ENCODE results near the gene LRRTM4.
"Not testable (repeated sequence)": the region's sequence is repeated elsewhere in the genome, so short reads cannot be mapped to it uniquely, and the experiment has no call there.

The LRRTM4 gene

DNA sequence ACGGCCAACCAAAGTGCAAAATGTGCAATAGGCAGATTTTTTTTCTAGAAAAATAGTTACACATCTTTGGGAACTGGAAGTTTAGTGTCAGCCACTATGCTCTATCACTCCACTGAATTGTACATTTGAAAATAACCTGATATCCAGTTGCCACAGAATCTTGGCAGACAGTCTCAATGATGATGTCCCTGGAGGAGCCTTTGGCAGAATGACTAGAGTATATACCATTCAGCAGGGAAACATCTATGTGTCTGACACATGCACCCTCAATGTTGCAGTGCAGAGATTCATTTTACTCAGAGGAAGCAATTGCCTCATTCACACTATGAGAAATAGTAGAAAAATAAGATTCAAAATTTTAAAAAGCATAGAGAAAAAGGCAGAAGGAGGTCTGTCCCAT lies 475.8 kb downstream of the LRRTM4 start:
- DNase-seq = no peak

DNA sequence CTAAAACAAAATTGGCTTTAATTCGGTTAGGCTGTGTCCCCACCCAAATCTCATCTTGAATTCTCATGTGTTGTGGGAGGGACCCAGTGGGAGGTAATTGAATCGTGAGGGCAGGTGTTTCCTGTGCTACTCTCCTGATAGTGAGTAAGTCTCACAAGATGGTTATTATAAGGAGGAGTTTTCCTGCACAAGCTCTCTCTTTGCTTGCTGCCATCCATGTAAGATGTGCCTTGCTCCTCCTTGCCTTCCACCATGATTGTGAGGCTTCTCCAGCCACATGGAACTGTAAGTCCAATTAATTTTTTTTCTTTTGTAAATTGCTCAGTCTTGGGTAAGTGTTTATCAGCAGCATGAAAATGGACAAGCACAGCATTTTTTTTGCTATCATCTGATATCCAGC lies 476.7 kb downstream of the LRRTM4 start:
- DNase-seq = not testable (repeated sequence)

DNA sequence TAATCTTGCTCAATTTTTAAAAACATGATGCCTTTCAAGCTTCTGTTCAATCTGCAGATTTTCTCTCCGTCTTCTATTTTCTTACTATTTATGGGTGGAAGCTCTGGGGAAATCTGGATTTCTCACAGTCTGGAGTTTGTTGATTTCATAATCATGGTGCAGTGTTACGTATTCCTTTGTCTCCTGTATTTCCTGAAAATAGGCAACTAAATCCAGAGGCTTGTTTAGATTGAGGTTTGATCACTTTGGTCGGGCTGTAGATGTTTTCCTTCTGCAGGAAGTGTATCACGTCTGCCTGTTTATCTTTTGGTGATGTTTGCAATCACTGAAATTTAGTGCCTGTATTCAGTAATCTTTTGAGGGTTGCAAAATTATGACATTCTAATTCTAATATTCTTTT lies 487.7 kb downstream of the LRRTM4 start:
- no peak for DNase-seq

DNA sequence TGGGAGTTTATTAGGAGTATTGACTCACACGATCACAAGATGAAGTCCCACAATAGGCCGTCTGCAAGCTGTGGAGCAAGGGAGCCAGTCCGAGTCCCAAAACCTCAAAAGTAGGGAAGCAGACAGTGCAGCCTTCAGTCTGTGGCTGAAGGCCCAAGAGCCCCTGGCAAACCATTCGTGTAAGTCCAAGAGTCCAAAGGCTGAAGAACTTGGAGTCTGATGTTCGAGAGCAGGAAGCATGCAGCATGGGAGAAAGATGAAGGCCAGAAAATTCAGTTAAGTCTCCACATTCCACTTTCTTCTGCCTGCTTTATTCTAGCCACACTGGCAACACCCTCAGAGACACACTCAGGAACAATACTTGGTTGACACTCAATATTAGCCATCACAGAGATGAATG lies 492.9 kb downstream of the LRRTM4 start:
- DNase-seq = not testable (repeated sequence)

DNA sequence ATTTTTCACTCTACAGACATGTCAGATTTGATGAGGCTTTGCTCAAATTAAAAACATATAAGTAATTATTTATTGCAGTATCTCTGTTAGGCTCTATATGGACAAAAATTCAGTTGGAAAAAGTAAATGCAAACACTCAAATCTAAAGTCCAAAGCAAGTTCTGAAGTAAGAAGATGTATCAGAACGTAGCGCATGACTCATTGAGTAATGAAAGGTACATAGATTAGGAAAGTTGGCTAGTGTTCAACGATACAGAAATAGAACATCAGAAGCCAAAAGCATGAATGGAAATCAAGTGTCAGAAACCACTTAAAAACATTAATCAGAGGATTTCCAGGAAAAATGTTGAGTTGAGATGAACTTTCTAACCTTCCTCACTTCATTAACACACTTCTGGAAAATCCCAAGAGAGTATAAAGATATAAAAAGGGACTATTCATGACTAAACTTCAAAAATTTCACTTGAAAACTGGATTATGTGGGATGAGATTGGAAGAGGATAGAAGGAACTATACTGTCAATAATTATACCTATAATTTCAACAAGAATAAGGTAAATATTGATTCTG lies 494.1 kb downstream of the LRRTM4 start:
- no peak for DNase-seq

DNA sequence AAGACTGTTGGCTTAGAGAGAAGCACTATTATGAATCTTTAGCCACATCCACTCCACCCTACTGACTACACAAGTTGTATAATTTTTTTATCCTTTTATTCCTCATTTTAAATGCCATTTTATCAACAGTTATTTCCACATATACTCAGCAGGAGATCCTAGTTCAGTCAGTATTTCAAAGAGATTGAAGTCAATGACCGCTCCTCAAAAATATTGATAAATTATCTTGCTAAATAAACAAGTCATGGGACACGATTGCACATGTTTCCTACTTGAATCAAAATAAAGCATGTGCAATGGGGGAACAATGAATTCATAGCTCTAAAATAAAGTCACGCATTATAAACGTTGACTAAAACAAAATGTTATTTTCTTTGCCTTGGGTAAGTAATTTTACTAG lies 496.5 kb downstream of the LRRTM4 start:
- DNase-seq = no peak

DNA sequence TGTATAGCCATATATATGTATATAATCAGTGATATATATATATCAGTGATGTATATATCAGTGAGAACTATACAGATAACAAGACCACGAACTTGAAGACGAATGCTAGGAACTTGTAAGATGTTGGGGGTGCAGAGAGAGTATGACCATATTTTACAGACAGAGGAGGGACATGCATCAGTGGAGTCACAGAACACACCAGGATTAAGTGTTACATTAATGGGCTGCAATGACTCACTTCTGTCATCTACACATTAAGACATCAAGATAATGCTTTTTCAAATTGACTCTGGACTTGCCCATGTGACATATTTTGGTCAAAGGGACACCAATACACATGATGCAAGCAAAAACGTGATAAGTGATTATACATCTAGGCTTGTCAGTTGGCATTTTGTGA lies 501.0 kb downstream of the LRRTM4 start:
- no peak for DNase-seq

DNA sequence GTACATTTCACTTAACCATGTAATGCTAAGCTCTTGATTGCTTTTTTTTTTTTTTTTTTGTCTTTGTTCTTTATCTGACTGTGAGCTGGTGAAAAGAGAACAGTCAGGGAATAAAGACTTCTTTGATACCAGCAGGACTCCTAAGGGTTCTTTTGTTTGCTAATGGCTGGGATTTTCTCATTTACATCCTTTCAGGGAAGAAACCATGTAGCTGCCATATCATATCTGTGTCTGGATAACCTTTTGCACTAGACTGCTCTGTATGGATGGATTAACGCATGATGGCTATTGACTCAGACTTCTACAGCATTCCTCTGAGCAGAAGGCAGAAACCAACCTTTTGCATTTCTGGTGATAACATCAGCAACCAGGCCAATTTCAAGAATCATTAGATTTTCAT lies 504.0 kb downstream of the LRRTM4 start:
- DNase-seq = no peak

DNA sequence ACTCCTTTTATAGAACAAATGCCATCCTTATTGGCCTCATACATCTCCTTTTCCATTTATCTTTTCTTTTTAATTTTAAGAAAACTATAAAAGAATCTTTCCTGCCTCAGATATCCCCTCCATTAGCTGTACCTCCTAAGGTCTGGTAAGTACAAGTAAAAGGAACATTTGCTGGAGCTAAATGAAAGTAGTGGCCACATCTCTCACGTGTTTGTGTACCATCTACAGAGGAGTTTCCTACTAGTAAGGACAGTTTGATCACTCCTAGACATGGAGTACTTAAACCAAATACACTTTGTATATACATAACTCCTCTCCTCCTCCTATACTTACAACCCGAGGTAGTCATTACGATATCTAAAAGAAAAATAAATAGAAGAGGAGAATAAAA lies 504.8 kb downstream of the LRRTM4 start:
- DNase-seq = no peak

DNA sequence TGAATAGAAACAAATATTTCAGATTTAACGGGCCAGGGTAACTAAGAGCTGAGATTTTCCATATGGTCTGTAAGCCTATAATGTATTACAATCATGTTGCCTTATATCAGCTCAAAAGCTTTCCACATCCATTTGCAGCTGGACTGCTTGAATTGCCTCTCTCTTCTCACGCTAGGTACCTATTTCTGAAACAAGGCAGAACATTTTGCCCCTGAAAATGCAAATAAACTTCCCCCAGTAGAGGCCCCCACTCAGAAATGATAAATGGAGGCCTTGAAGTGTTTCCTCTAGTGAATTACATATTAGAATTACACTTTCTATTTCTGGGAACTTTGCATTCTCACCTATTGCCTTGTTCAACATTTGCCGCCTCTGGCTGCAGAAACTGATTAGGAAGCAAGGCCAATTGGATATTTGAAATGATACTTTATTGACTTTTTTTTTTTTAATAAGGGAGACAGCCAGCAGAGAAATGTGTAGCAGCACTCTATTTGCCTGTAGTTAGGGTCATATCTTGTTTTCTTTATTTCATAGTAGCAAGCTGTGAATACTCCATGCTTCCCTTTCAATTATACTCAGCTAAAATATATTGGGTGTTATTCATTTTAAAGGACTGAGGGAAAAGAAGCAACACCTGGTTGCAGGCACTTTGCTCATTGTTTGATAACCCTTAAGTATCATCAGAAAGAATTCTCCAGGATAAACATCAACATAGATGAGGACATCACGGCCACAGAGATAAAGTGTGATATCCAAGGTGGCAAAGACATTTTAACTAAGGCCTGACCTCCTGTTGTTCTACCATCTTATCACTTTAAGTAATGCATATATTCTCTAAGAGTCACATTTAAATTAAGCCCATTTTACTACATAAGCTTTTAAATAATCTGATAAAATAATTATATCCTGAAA lies 505.5 kb downstream of the LRRTM4 start:
- no peak for DNase-seq

DNA sequence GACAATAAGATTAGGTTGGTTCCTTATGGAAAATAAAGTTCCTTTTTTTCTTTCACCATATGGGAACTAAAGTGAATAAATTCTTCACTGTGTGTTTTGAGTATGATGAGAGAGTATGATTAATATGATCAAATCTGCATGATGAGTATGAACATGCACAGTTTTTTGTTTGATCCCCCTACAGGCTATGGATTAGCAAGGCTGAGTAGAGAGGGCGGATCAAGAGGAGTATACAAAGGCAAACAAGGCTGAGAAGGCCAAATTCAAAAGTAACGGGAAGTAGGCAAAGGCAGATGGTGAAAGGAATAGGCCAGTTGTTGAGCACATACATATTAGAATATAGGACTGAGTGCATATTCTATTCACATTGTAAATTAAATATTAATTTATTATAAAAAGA lies 508.2 kb downstream of the LRRTM4 start:
- no peak for DNase-seq

DNA sequence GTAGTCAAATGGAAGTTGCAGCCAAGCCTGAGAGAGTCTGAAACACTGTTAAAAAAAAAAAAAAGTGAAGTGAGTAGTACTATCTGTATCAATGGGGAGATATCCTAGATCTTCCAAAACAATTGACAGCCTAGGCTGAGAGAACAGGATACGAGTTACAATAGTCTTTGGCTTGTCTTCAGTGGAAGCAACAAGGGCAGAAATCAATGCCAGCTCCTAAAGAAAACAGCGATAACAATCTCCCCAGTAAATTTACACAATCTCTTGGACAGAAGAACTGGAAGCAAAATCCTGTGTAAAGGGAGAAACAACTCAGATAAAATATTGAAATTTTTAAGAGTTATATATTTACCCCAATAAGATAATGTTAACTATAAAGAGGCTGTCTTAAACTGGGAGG lies 508.7 kb downstream of the LRRTM4 start:
- DNase-seq = no peak

DNA sequence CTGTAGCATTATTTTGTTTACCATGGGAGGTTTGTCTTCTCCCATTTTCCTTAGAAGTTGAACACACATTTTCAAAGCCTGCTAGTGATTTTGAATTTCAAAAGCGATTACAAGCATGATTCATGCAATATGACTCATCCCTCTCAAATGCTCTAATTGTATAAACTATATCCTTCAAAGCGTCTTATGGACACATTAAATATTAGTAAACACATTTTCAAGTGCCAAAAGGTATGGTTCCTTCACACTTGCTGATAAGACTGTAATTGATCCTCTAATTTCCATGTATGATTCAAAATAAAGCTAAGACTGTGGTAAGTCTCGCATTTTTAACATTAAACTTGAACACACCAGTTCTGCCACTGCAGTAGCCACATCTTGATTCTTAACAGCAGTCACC lies 512.9 kb downstream of the LRRTM4 start:
- DNase-seq = no peak

DNA sequence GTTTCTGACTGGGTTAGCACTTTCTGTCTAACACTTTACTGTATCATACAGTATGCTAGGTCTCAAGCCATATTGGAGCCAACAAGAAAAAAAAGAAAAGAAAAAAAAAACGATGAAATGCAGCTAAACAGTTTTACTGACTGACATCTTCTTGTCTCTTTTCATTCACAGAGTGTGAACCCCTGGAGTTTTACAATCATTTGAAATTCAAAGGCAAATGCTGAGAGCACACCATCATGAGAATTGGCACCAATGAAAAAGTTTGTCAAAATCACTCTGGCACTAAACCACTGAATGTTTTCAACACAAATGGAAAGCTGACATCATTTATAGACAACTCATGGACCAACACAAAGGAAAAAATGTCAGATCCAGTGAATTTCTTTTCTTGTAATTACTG lies 513.3 kb downstream of the LRRTM4 start:
- no peak for DNase-seq

DNA sequence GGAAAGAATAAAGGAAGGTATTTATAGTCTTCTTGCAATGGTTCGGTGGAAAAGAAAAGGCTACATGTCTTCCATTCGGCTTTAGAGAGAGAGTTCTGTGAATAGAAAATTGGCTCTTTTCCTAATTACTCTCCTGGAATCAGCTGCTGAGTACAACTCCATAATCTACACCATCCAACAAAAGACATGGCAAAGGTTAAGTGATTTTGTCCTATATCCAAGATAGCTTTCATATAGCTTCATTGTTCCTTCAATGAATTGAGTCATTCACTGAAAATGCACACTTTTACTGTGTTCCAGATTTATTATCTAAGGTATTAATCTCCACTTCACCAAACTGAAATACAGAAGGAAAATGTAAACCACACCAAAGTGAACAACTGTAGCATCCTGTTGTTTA lies 514.5 kb downstream of the LRRTM4 start:
- no peak for DNase-seq

DNA sequence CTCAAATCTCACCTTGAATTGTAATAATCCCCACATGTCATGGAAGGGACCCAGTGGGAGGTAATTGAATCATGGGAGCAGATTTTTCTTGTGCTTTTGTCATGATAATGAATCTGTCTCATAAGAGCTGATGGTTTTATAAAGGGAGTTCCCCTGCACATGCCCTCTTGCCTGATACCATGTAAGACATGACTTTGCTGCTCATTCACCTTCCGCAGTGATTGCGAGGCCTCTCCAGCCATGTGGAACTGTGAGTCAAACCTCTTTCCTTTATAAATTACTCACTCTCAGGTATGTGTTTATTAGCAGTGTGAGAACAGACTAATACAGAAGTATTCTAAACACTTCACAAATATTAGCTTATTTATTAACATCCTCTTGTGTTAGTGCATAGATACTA lies 516.7 kb downstream of the LRRTM4 start:
- no peak for DNase-seq

DNA sequence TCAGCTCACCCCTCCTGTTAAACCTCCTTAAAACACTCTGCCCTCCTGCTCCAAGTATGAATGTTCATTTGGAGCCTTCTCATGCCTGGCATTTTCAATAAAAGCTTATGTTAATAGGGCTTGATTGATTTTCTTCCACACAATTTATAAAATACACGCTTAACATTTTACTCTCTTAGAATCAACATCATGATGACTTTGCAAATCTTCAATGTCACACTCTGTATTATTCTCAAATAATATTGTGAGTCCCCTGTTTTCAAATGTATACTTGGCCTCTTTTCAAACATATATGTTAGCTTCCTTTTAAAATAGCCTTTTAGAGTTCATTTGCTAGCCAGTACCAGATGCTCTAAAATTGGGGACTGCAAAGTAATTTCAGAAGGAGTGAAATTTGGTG lies 520.3 kb downstream of the LRRTM4 start:
- no peak for DNase-seq

DNA sequence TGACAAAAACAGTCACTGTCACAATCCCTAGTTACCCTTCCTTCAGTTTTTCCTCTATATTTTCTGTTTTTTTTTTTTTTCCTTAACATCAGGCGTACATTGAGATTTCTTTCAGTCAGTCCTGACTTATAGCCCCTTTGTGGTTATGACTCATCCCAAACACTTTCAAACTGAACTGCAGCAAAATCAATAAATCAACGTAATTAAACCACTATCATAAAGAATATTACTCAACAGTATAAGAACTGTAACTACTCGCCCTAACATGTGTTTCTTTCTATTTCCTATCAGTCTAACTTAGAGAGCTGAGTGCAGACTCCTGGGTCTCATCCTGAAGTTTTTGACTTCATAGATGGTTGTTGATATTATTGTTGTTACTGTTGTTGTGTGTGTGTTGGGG lies 523.5 kb downstream of the LRRTM4 start:
- DNase-seq = no peak

DNA sequence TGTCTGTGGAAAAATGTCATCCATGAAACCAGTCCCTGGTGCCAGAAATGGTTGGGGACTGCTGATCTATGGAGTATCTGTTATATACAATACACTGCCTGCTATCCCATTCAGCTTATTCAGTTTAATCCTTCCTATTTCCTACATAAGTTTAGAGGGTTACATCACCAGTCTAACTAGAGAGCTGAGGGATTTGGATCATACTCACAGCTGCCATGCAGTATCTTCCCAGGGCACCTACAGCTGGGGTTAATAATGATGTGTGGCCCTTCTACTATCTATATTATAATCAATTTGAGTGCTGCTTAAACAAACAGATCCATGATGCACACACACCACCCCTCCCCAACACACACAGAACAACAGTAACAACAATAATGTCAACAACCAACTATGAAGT lies 524.0 kb downstream of the LRRTM4 start:
- no peak for DNase-seq

DNA sequence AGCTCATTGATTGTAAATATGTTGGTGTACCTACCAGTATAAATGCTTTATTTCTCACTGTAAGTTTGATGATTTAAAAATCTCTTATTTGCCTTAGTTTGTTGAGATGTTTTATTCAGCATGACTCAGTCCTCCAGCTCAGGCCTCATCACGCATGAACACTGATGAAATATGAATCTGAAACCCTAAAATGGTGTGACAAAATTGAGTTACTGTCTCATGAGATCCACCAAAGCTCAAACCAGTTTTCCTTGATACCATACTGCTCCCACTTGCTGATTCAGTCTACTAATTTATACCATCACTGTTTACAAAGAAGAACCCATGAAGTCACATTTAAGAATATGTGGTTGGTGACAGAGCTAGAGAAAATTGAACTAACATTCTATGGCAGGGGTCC lies 524.9 kb downstream of the LRRTM4 start:
- DNase-seq = no peak

DNA sequence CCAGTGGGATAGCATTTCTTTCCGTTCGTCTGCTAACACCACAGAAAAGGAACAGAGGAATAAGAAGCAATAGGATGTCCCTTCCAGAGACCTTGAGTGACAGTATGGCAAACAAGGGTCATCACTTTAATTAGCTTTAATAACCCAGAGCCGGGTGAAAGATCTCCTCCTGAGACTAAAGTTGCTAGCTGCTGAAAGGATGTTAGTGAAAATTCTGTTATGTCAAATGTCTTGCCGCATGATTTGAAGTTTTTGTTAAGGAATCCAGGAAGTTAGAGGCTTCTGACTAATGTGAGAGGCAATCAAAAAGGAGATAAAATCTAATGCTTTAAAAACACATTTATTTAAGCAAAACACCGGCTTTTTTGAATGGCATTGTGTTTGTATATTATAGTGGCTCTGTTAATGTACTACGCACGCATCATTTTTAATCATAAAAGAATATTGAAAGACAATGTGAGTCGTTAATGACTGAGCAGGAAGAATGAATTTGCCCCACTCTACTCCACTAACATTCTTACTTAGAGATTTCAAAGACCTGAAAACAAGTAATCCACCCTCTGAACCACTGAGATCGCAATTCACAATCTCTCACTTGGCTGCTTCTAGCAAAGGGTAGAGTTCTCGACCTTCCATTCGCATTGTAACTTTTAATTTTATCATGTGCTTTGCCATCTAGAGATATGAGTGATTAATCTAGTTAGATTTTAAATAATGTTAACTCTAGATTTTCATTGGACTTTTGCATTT lies 536.6 kb downstream of the LRRTM4 start:
- no peak for DNase-seq

DNA sequence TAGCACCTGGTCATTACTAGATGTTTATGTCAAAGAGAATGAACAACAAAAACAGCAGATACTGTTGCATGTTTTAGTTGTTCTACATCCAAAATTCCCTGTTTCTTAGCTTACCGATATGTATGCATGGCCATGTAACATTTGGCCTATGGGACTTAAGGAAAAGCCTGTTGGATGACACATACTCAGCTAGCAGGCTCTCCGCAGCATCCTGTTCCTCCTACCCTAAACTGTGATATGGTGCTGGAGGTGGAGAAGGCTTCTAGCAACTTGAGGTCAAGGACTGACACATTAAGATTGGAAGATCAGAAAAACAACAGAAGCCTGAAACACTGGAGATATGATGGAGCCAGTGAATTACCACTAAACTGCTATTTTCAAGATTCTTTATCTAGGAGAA lies 537.8 kb downstream of the LRRTM4 start:
- DNase-seq = no peak

DNA sequence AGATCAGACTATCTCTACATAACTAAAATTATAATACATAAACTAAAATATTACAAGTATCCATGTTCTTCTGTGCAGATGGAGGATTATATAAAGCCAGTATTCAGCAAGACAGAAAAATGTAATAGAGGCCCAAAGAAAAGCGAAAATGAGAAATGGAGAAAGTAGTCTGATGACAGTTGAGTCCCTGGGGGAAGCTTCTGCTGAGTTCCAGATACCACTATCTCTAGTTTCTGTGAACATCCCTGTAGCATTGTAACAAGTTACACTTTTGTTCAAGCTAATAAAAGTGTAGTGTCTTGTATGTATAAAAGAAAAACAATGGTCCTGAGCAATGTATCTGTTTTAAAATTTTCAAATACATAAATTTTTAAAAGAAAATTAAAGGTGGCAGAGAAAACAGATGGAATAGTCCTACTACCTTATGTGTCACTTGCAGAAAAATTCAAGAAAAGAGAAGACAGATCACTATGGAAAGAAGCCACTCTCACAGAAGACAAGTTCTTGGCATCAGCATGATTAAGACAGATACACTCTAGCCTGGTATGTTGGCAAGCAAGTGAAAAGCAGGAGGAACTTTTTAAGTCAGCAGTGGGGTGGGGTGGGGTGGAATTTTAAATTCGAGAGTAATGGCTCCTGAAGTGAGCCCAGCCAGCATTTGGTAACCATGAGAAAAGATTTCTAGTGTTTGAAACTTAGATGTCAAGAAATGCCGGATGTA lies 541.9 kb downstream of the LRRTM4 start:
- DNase-seq = no peak
